SH-SY5Y (cell line): ENCODE data around the gene IGLL5.

Source experiments
- GATA2 ChIP-seq: IDR thresholded peaks from 2 replicates; pipeline ENCODE4 v1.6.1; 2011; ENCODE audit warnings: mild to moderate bottlenecking, low read depth, low read length
- GATA3 ChIP-seq: IDR thresholded peaks from 2 replicates; pipeline ENCODE4 v1.6.1; 2011; ENCODE audit warnings: low read depth, mild to moderate bottlenecking, low read length, moderate library complexity

- TF ChIP-seq GATA2 (no peak), GATA3 (no peak)
These were observed 31.3 kb upstream of the IGLL5 start for GRCh38 chr22:22856364-22856763.
